AG04450 (cell line): Measurements from ENCODE around the gene ENTPD7. TPM values are rescaled to one million over a fixed set of nuclear protein-coding genes. Genes with fewer than 3 reads are reported as not detected.
"Not testable (repeated sequence)": the region's sequence is repeated elsewhere in the genome, so short reads cannot be mapped to it uniquely, and the experiment has no call there.

ENCODE experiments used
- CTCF ChIA-PET: fragments of 300-600, 350-600 bp; formaldehyde crosslinking; extraction: SDS; loops from one replicate; lab custom pipeline; 2022; ENCODE audit warnings: antibody characterized with exemption, inconsistent platforms; lab: Charles Lee
- POLR2A ChIA-PET: fragments of 350-600 bp; formaldehyde crosslinking; extraction: SDS; loops from one replicate; lab custom pipeline; 2021; ENCODE audit warnings: antibody characterized with exemption, inconsistent platforms; lab: Yijun Ruan, JAX
- DNase-seq: peaks from one replicate; pipeline ENCODE4 v3.0.0-alpha.2; 2011; ENCODE audit warnings: low read depth, low spot score
- H3K27ac ChIP-seq: one replicate; pipeline ENCODE4 v1.5.1; 2012; ENCODE audit warnings: low read depth, low read length, control low read depth
- H3K27me3 ChIP-seq: one replicate; pipeline ENCODE4 v1.6.0; 2012; ENCODE audit warnings: low read length; ENCODE audit not compliant: control insufficient read depth, insufficient read depth
- H3K4me3 ChIP-seq: 2 replicates; pipeline ENCODE4 v1.5.1; 2011; ENCODE audit warnings: mild to moderate bottlenecking, low read depth, low read length, control low read depth
- H3K9me3 ChIP-seq: 2 replicates; pipeline ENCODE4 v1.5.1; 2012; ENCODE audit warnings: low read length; ENCODE audit not compliant: control insufficient read depth, insufficient read depth
- polyA plus RNA-seq: library from polyadenylated mRNA; depleted of rRNA; stranded (reverse); fragments of >200 nt; gene quantifications from 2 replicates; pipeline ENCODE4 v1.2.3, GENCODE V29; 2011
- TF ChIP-seq, protein P1 (sequence below): IDR thresholded peaks from 2 replicates; pipeline ENCODE4 v1.5.1; 2011; ENCODE audit warnings: low read depth, low read length, control low read depth, inconsistent platforms

Gene ENTPD7
- polyA plus RNA-seq, 1 experiment, result 16.2 TPM

DNA sequence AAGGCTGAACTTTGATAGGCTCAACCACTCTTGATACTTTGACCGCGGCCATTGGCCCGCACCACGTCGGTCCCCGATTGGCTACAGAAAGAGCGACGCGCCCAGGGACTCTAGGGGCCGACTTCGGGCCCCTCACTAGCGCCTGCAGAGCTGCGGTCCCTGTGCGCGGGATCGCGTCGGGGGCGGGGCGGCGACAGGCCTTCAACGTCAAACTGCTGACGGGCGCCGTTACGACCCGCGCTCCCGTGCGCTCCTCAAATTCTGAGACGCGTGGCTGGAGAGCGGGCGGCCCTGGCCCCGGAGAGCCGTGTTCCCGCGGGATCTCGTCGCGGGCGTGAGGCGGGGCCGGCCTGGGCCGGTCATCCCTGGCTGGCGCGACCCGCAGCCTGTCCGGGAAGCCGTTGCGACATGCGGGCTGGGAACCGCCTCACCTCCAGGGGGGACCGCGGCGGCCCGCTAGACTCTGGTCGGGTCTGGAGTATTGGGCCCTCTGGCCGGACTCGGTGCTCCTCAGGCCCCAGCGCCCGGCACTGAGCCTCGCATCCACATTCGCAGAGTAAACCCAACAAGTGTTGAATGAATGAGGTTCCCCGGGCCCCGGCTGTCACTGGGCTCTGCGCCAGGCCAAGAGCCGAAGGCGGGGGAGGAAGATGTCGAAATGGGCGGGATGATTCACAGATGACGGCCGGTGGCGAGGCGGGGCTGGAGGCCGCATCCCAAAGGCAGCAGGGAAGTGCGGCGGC, 38.4 kb upstream of the ENTPD7 start:
- TF ChIP-seq, protein P1, sequence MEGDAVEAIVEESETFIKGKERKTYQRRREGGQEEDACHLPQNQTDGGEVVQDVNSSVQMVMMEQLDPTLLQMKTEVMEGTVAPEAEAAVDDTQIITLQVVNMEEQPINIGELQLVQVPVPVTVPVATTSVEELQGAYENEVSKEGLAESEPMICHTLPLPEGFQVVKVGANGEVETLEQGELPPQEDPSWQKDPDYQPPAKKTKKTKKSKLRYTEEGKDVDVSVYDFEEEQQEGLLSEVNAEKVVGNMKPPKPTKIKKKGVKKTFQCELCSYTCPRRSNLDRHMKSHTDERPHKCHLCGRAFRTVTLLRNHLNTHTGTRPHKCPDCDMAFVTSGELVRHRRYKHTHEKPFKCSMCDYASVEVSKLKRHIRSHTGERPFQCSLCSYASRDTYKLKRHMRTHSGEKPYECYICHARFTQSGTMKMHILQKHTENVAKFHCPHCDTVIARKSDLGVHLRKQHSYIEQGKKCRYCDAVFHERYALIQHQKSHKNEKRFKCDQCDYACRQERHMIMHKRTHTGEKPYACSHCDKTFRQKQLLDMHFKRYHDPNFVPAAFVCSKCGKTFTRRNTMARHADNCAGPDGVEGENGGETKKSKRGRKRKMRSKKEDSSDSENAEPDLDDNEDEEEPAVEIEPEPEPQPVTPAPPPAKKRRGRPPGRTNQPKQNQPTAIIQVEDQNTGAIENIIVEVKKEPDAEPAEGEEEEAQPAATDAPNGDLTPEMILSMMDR, result no peak
- ChIA-PET POLR2A (interaction anchor here (0.5 to 3.0 kb wide), 9 partner anchors 10 to 267 kb away, joined by 3 to 20 read pairs (median 6); partner anchors contain the start of genes COX15, CUTC, ENTPD7 and GOT1), CTCF (interaction anchor here (0.7 to 16.6 kb wide), 7 partner anchors 9 to 185 kb away, joined by 3 to 413 read pairs (median 7); partner anchors contain the start of genes ENTPD7 and GOT1)
- Histone ChIP-seq H3K9me3 (peaks cover 14% of the 10 kb centered on the region), H3K4me3 (peak overlapping the region; percentile 71), H3K27me3 (no peaks in the 10 kb centered on the region), H3K27ac (peak overlapping the region; percentile 99)
- peak; percentile 85 for DNase-seq

DNA sequence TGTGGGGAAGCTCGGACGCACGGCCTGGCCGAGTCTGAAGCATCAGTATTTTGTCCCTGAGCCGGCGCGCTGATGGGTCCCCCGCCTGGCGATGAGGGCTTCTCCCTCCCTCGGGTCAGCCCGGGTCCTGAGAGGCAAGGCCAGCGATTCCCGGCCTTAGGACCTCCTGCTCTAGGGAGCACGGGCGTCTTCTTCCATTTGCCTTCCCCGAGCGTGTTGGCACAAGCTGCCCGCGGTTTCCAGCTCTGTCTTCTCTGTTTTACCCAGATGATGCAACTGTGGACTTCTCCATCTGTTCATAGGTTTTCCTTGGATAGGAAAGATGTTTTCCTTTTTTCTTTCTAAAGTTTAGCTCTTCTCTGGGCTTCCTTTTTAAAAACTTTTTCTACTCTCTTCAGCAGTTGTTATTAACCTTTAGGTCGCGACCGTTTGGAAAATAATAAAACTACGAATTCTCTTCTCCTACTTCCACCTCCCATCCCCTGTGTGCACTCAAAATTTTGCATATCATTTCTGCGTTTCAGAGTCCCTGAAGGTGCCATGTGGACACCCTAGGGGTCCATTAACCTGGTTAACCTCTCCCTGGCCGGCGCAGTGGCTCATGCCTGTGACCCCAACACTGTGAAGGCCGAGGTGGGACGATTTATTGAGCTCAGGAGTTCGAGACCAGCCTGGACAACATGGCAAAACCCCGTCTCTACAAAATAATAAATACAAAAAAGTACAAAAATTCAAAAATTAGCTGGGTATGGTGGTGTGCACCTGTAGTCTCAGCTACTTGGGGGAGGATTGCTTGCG, 37.7 kb upstream of the ENTPD7 start:
- H3K9me3 ChIP-seq, result peaks cover 14% of the 10 kb centered on the region
- POLR2A ChIA-PET, result interaction anchor here (1.0 to 3.0 kb wide), 5 partner anchors 10 to 111 kb away, joined by 6 to 20 read pairs (median 7); partner anchors contain the start of genes COX15, CUTC and ENTPD7
- CTCF ChIA-PET, result interaction anchor here (0.7 to 16.6 kb wide), 6 partner anchors 9 to 185 kb away, joined by 3 to 413 read pairs (median 6); partner anchors contain the start of genes ENTPD7 and GOT1
- peak overlapping the region; percentile 99 for H3K27ac ChIP-seq
- no peaks in the 10 kb centered on the region for H3K27me3 ChIP-seq
- no peak for DNase-seq
- TF ChIP-seq, protein P1, result no peak
- H3K4me3 ChIP-seq, result peak overlapping the region; percentile 71

DNA sequence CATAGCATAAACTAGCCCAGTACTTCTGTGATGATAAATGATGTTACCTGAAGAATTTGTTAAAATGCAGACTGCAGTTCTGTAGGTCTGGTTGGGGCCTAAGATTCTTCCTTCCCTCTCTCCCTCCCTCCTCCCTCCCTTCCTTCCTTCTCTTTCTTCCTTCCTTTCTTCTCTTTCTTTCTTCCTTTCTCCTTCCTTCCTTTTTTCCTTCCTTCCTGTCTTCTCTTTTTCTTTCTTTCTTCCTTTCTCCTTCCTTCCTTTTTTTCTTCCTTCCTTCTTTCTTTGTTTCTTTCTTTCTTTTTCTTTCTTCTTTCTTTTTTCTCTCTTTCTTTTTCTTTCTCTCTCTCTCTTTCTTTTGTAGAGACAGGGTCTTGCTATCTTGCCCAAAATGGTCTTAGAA, 35.4 kb upstream of the ENTPD7 start:
- Histone ChIP-seq H3K9me3 (peaks cover 14% of the 10 kb centered on the region), H3K27me3 (no peaks in the 10 kb centered on the region), H3K27ac (no peak overlapping the region), H3K4me3 (no peak overlapping the region)
- CTCF ChIA-PET, result no interaction called here
- DNase-seq, result no peak
- POLR2A ChIA-PET, result no interaction called here
- TF ChIP-seq, protein P1, result no peak

DNA sequence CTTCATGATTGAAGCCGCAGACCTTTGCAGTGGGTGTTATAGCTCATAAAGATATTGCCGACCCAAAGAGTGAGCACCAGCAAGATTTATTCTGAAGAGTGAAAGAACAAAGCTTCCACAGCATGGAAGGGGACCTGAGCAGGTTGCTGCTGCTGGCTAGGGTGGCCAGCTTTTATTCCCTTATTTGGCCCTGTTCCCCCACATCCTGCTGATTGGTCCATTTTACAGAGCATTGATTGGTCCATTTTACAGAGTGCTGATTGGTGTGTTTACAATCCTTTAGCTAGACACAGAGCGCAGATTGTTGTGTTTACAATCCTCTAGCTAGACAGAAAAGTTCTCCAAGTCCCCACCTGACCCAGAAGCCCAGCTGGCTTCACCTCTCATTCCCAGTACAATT, 34.2 kb upstream of the ENTPD7 start:
- CTCF ChIA-PET, H3K4me3 ChIP-seq, DNase-seq, H3K27me3 ChIP-seq, H3K27ac ChIP-seq, POLR2A ChIA-PET: not testable (repeated sequence)
- peaks cover 11% of the 10 kb centered on the region for H3K9me3 ChIP-seq

DNA sequence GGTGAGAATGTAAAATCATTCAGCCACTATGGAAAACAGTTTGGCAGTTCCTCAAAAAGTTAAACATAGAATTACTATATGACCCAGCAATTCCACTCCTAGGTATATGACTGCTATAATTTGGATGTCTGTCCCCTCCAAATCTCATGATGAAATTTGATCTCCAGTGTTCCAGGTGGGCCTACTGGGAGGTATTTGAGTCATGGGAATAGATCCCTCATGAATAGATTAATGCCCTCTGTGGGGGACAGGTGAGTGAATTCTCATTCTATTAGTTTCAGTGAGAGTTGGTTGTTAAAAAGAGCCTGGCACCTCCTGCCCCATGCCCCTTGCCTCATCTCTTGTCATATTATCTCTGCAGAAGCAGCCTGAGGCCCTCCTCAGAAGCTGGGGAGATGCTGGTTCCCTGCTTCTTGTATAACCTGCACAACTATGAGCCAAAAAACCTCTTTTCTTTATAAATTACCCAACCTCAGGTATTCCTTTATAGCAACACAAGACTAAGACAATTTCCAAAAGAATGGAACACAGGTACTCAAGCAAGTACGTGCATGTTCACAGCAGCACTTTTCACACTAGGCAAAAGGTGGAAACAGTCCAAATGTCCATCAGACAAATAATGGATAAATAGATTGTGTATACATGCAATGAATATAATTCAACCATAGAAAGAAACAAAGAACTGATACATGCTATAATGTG, 30.2 kb upstream of the ENTPD7 start:
- no peak for DNase-seq
- CTCF ChIA-PET, result interaction anchor here (0.7 to 3.8 kb wide), 3 partner anchors 31 to 111 kb away, joined by 3 to 47 read pairs (median 15); partner anchors contain the start of gene ENTPD7
- H3K27ac ChIP-seq, result no peak overlapping the region
- POLR2A ChIA-PET, result no interaction called here
- H3K9me3 ChIP-seq, result no peaks in the 10 kb centered on the region
- H3K27me3 ChIP-seq, result no peaks in the 10 kb centered on the region
- no peak overlapping the region for H3K4me3 ChIP-seq
- TF ChIP-seq, protein P1, result no peak
